Chondrocyte (in vitro differentiated cells): ENCODE data around the gene BHMT2. TPM values are rescaled to one million over a fixed set of nuclear protein-coding genes. Genes with fewer than 3 reads are reported as not detected.
A peak's percentile ranks its signal among the peaks of the same experiment; 100 is the strongest.

Experiments
- DNase-seq: peaks from one replicate; pipeline ENCODE4 v3.0.0; 2021; ENCODE audit warnings: mixed read lengths, low spot score
- H3K27ac Mint-ChIP-seq: one replicate; pipeline ENCODE4 v1.8.0; 2021; ENCODE audit warnings: mild to moderate bottlenecking, moderate library complexity, mixed read lengths; ENCODE audit not compliant: unreplicated experiment
- H3K27me3 Mint-ChIP-seq: 2 replicates; pipeline ENCODE4 v1.8.0; 2021; ENCODE audit warnings: low read depth, mixed read lengths
- H3K36me3 Mint-ChIP-seq: 2 replicates; pipeline ENCODE4 v1.8.0; 2021; ENCODE audit warnings: low read depth, mixed read lengths
- H3K4me1 Mint-ChIP-seq: 2 replicates; pipeline ENCODE4 v1.8.0; 2021; ENCODE audit warnings: low read depth, mild to moderate bottlenecking, mixed read lengths
- H3K4me3 Mint-ChIP-seq: one replicate; pipeline ENCODE4 v1.8.0; 2021; ENCODE audit warnings: mild to moderate bottlenecking, moderate library complexity, mixed read lengths; ENCODE audit not compliant: unreplicated experiment
- H3K9me3 Mint-ChIP-seq: 2 replicates; pipeline ENCODE4 v1.8.0; 2021; ENCODE audit warnings: low read depth, mixed read lengths
- total RNA-seq: library from RNA; stranded (reverse); gene quantifications from 3 replicates; pipeline ENCODE4 v1.2.1, GENCODE V29; 2021
- TF ChIP-seq, protein P1 (sequence below): fragments of 200-600 bp; sonication (generic); IDR thresholded peaks from 2 replicates; pipeline ENCODE4 v1.5.0; 2021; ENCODE audit warnings: antibody characterized with exemption, mild to moderate bottlenecking, moderate library complexity

BHMT2 gene
- total RNA-seq, 1 donor from 2014 or later, result not detected

DNA sequence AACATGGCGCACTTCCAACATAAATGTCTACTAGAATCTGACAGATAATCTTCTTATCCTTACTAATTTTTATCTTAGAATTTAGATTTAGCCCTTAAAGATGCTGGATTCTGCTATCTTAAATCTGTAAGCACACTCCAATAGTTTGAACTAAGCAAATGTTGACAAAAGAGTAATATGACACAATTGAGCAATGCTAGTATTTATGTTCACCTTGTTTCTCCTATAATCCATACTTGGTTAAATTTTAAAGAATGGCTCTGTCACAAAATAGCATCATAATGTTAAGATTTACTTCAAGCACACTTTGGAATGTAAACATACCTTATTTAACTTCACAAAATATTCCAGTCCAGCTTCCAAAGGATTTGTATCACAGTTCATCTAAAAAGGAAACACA is 45.6 kb upstream of the BHMT2 start:
- DNase-seq, result no peak
- Mint-ChIP-seq H3K36me3 (no peaks in the 10 kb centered on the region), H3K4me3 (no peak overlapping the region), H3K27me3 (no peaks in the 10 kb centered on the region), H3K4me1 (peaks cover 26% of the 10 kb centered on the region), H3K27ac (no peak overlapping the region), H3K9me3 (no peaks in the 10 kb centered on the region)
- TF ChIP-seq, protein P1, sequence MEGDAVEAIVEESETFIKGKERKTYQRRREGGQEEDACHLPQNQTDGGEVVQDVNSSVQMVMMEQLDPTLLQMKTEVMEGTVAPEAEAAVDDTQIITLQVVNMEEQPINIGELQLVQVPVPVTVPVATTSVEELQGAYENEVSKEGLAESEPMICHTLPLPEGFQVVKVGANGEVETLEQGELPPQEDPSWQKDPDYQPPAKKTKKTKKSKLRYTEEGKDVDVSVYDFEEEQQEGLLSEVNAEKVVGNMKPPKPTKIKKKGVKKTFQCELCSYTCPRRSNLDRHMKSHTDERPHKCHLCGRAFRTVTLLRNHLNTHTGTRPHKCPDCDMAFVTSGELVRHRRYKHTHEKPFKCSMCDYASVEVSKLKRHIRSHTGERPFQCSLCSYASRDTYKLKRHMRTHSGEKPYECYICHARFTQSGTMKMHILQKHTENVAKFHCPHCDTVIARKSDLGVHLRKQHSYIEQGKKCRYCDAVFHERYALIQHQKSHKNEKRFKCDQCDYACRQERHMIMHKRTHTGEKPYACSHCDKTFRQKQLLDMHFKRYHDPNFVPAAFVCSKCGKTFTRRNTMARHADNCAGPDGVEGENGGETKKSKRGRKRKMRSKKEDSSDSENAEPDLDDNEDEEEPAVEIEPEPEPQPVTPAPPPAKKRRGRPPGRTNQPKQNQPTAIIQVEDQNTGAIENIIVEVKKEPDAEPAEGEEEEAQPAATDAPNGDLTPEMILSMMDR, result no peak

DNA sequence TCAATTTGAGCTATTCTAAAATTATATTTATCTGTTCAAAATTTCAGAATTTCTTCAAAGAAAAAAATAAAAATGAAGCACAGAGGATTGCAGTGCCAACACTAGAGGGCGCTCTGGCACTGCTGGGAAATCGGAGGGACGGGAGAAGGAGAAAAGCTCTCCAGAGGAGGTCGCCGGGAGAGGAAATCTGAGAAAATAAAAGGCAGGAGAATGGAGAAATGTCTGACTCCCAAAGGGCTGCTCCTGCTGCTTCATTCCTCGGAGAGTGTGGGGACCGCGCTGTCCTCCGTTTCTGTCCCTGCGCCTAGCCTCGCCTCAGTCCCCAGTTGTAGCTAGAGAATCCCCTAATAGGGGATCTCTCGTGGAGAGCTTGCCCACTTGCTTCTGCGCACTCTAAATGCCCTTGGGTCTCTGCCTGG is 44.5 kb upstream of the BHMT2 start:
- Mint-ChIP-seq H3K27me3 (no peaks in the 10 kb centered on the region), H3K36me3 (no peaks in the 10 kb centered on the region), H3K4me1 (peaks cover 26% of the 10 kb centered on the region), H3K9me3 (no peaks in the 10 kb centered on the region), H3K27ac (peak overlapping the region; percentile 12), H3K4me3 (peak overlapping the region; percentile 71)
- no peak for DNase-seq
- TF ChIP-seq, protein P1, result peak; percentile 99

GRCh38 chr5:79030663-79031484 is 38.7 kb upstream of the BHMT2 start:
- H3K4me1 Mint-ChIP-seq, result no peaks in the 10 kb centered on the region

GRCh38 chr5:79031485-79031867 is 38.1 kb upstream of the BHMT2 start:
- no peak for DNase-seq
- Mint-ChIP-seq H3K27me3 (no peaks in the 10 kb centered on the region), H3K27ac (no peak overlapping the region), H3K4me3 (no peak overlapping the region), H3K9me3 (no peaks in the 10 kb centered on the region), H3K36me3 (no peaks in the 10 kb centered on the region), H3K4me1 (no peaks in the 10 kb centered on the region)
- TF ChIP-seq, protein P1, result no peak

More at GRCh38 chr5:79030663-79031484, 38.7 kb upstream of the BHMT2 start:
- Mint-ChIP-seq H3K36me3 (no peaks in the 10 kb centered on the region), H3K4me3 (no peak overlapping the region), H3K27me3 (no peaks in the 10 kb centered on the region), H3K9me3 (no peaks in the 10 kb centered on the region), H3K27ac (no peak overlapping the region)
- TF ChIP-seq, protein P1, result no peak
- no peak for DNase-seq

- no peaks in the 10 kb centered on the region for H3K36me3 Mint-ChIP-seq
- H3K9me3 Mint-ChIP-seq, result no peaks in the 10 kb centered on the region
- H3K27ac Mint-ChIP-seq, result no peak overlapping the region
- no peaks in the 10 kb centered on the region for H3K27me3 Mint-ChIP-seq
- no peaks in the 10 kb centered on the region for H3K4me1 Mint-ChIP-seq
- no peak for DNase-seq
- TF ChIP-seq, protein P1, result no peak
- H3K4me3 Mint-ChIP-seq, result no peak overlapping the region
Measured at GRCh38 chr5:79032031-79032695, 37.4 kb upstream of the BHMT2 start.
